Measurements from ENCODE around the gene RBPJL.
A peak's percentile ranks its signal among the peaks of the same experiment; 100 is the strongest.

Gene RBPJL

GRCh38 chr20:45306431-45306982, at the start of gene RBPJL:
RBPJL (plus strand) TSS chr20:45306840; CDS start chr20:45306923, 83 bp downstream.
- H3K9me2 ChIP-seq (replicated peaks; ENCODE audit: insufficient read depth, low read length): no peaks in the 10 kb centered on the region
- no peaks in the 10 kb centered on the region for H3K79me2 ChIP-seq (ENCODE audit: insufficient read depth, low read length)
- TF ChIP-seq CTCF (IDR thresholded peaks at IDR 0.05; ENCODE audit: insufficient read depth, low read length, poor library complexity, severe bottlenecking) (peak; percentile 90), EZH2phosphoT487 (conservative IDR thresholded peaks at IDR 0.05; ENCODE audit: low read length) (no peak)
- H3K4me3 ChIP-seq (ENCODE audit: insufficient read depth, low read length, poor library complexity, severe bottlenecking): no peak within 1 kb of the TSS
- no peak within 1 kb of the TSS for H3K27ac ChIP-seq (ENCODE audit: low read depth, low read length)
- H3K9ac ChIP-seq (ENCODE audit: low read length): no peak within 1 kb of the TSS
- no peak within 1 kb of the TSS for H2AFZ ChIP-seq (ENCODE audit: low read depth, low read length, severe bottlenecking)
- no peaks in the 10 kb centered on the region for H3K9me3 ChIP-seq (ENCODE audit: insufficient read depth, low read length)
- H3F3A ChIP-seq (ENCODE audit: insufficient read depth): no peaks in the 10 kb centered on the region
- no peaks in the 10 kb centered on the region for H3K27me3 ChIP-seq (ENCODE audit: low read length)
- no peaks in the 10 kb centered on the region for H4K20me1 ChIP-seq (ENCODE audit: low read depth, low read length)
- no peaks in the 10 kb centered on the region for H3K36me3 ChIP-seq (ENCODE audit: low read length)
- H3K4me2 ChIP-seq (ENCODE audit: low read depth, low read length, poor library complexity, severe bottlenecking): no peak within 1 kb of the TSS

GRCh38 chr20:45257161-45257560, 49.5 kb upstream of the RBPJL start:
- Histone ChIP-seq H3K79me2 (ENCODE audit: insufficient read depth, low read length) (no peaks in the 10 kb centered on the region), H3K36me3 (ENCODE audit: low read length) (no peaks in the 10 kb centered on the region), H3K27me3 (ENCODE audit: low read length) (no peaks in the 10 kb centered on the region), H2AFZ (ENCODE audit: low read depth, low read length, severe bottlenecking) (no peak overlapping the region), H3K9me2 (replicated peaks; ENCODE audit: insufficient read depth, low read length) (no peaks in the 10 kb centered on the region), H3K9me3 (ENCODE audit: insufficient read depth, low read length) (no peaks in the 10 kb centered on the region), H3K9ac (ENCODE audit: low read length) (no peak overlapping the region), H3K27ac (ENCODE audit: low read depth, low read length) (no peak overlapping the region), H3F3A (ENCODE audit: insufficient read depth) (no peaks in the 10 kb centered on the region), H3K4me3 (ENCODE audit: insufficient read depth, low read length, poor library complexity, severe bottlenecking) (no peak overlapping the region), H4K20me1 (ENCODE audit: low read depth, low read length) (no peaks in the 10 kb centered on the region), H3K4me2 (ENCODE audit: low read depth, low read length, poor library complexity, severe bottlenecking) (no peak overlapping the region)
- TF ChIP-seq EZH2phosphoT487 (conservative IDR thresholded peaks at IDR 0.05; ENCODE audit: low read length): no peak
- no peak for TF ChIP-seq CTCF (IDR thresholded peaks at IDR 0.05; ENCODE audit: insufficient read depth, low read length, poor library complexity, severe bottlenecking)

GRCh38 chr20:45257711-45258110, 48.9 kb upstream of the RBPJL start:
- Histone ChIP-seq H3K9ac (ENCODE audit: low read length) (no peak overlapping the region), H3K36me3 (ENCODE audit: low read length) (no peaks in the 10 kb centered on the region), H3K79me2 (ENCODE audit: insufficient read depth, low read length) (no peaks in the 10 kb centered on the region), H3K27me3 (ENCODE audit: low read length) (0 out of 2 replicates have a peak, but pooled peaks cover under 1% of the 10 kb centered on the region), H3K27ac (ENCODE audit: low read depth, low read length) (no peak overlapping the region), H3K9me2 (replicated peaks; ENCODE audit: insufficient read depth, low read length) (no peaks in the 10 kb centered on the region), H3F3A (ENCODE audit: insufficient read depth) (no peaks in the 10 kb centered on the region), H3K4me3 (ENCODE audit: insufficient read depth, low read length, poor library complexity, severe bottlenecking) (no peak overlapping the region), H3K9me3 (ENCODE audit: insufficient read depth, low read length) (no peaks in the 10 kb centered on the region), H4K20me1 (ENCODE audit: low read depth, low read length) (no peaks in the 10 kb centered on the region), H2AFZ (ENCODE audit: low read depth, low read length, severe bottlenecking) (no peak overlapping the region), H3K4me2 (ENCODE audit: low read depth, low read length, poor library complexity, severe bottlenecking) (no peak overlapping the region)
- TF ChIP-seq CTCF (IDR thresholded peaks at IDR 0.05; ENCODE audit: insufficient read depth, low read length, poor library complexity, severe bottlenecking) (no peak), EZH2phosphoT487 (conservative IDR thresholded peaks at IDR 0.05; ENCODE audit: low read length) (no peak)
